RWPE2 (cell line): ENCODE data around the gene NXPE1.

Experiments used
- ATAC-seq: fragments of 200-7000 bp; cut with Tn5 transposase; 3 replicates; pipeline ENCODE4 v1.9.1; 2021; ENCODE audit warnings: low read depth
- DNase-seq: peaks from one replicate; pipeline ENCODE4 v3.0.0-alpha.2; 2020; ENCODE audit warnings: low spot score
- H3K27ac ChIP-seq: fragments of 450-650 bp; 2 replicates; pipeline ENCODE4 v1.5.1; 2017; ENCODE audit warnings: mild to moderate bottlenecking; ENCODE audit not compliant: poor library complexity, severe bottlenecking
- H3K27me3 ChIP-seq: fragments of 250-450 bp; sonication (Bioruptor Pico); 2 replicates; pipeline ENCODE4 v1.5.1; 2021; ENCODE audit warnings: mild to moderate bottlenecking, moderate library complexity; ENCODE audit not compliant: insufficient read depth, poor library complexity, severe bottlenecking
- H3K36me3 ChIP-seq: fragments of 250-450 bp; sonication (Bioruptor Pico); 2 replicates; pipeline ENCODE4 v1.5.1; 2020; ENCODE audit warnings: low read depth, mild to moderate bottlenecking, moderate library complexity
- H3K4me1 ChIP-seq: fragments of 250-450 bp; sonication (Bioruptor Pico); 2 replicates; pipeline ENCODE4 v1.5.1; 2021; ENCODE audit warnings: mild to moderate bottlenecking, moderate library complexity; ENCODE audit not compliant: insufficient read depth, poor library complexity, severe bottlenecking
- H3K4me3 ChIP-seq: fragments of 250-450 bp; sonication (Bioruptor Pico); 2 replicates; pipeline ENCODE4 v1.5.1; 2021; ENCODE audit warnings: mild to moderate bottlenecking, moderate library complexity; ENCODE audit not compliant: severe bottlenecking
- H3K9me3 ChIP-seq: fragments of 250-450 bp; sonication (Bioruptor Pico); 2 replicates; pipeline ENCODE4 v1.5.1; 2021; ENCODE audit warnings: mild to moderate bottlenecking, moderate library complexity; ENCODE audit not compliant: severe bottlenecking
- CTCF ChIP-seq: fragments of 450-650 bp; IDR thresholded peaks from one replicate; pipeline ENCODE4 v1.5.1; 2017; ENCODE audit warnings: mild to moderate bottlenecking, moderate library complexity; ENCODE audit not compliant: poor library complexity, severe bottlenecking

Gene NXPE1

GRCh38 chr11:114598461-114598860 is 38.8 kb upstream of the NXPE1 start:
- DNase-seq (no peak), ATAC-seq (no peak)
- Histone ChIP-seq H3K27me3 (no peaks in the 10 kb centered on the region), H3K27ac (no peak overlapping the region), H3K4me3 (no peak overlapping the region), H3K9me3 (no peaks in the 10 kb centered on the region), H3K4me1 (no peaks in the 10 kb centered on the region), H3K36me3 (no peaks in the 10 kb centered on the region)
- no peak for TF ChIP-seq CTCF

- Histone ChIP-seq H3K27ac (no peak overlapping the region), H3K4me3 (no peak overlapping the region), H3K9me3 (no peaks in the 10 kb centered on the region), H3K27me3 (no peaks in the 10 kb centered on the region), H3K36me3 (no peaks in the 10 kb centered on the region), H3K4me1 (no peaks in the 10 kb centered on the region)
- ATAC-seq (no peak), DNase-seq (no peak)
- TF ChIP-seq CTCF: no peak
These were observed 36.7 kb upstream of the NXPE1 start for GRCh38 chr11:114596175-114596919.

GRCh38 chr11:114595571-114595970 is 35.9 kb upstream of the NXPE1 start, which contains the start of gene NXPE4:
Gene NXPE4, minus strand, starts transcription at chr11:114595786. Its CDS starts 1,027 bp downstream, at chr11:114594759.
- no peak for TF ChIP-seq CTCF
- H3K9me3 ChIP-seq: no peaks in the 10 kb centered on the region
- no peak within 1 kb of the TSS for H3K4me3 ChIP-seq
- DNase-seq: no peak
- no peak within 1 kb of the TSS for H3K27ac ChIP-seq
- no peaks in the 10 kb centered on the region for H3K36me3 ChIP-seq
- no peaks in the 10 kb centered on the region for H3K27me3 ChIP-seq
- no peaks in the 10 kb centered on the region for H3K4me1 ChIP-seq
- ATAC-seq: no peak

- Histone ChIP-seq H3K9me3 (no peaks in the 10 kb centered on the region), H3K36me3 (no peaks in the 10 kb centered on the region), H3K27ac (no peak overlapping the region), H3K27me3 (no peaks in the 10 kb centered on the region), H3K4me1 (no peaks in the 10 kb centered on the region), H3K4me3 (no peak overlapping the region)
- DNase-seq (no peak), ATAC-seq (no peak)
- TF ChIP-seq CTCF: no peak
These were observed 35.0 kb upstream of the NXPE1 start for GRCh38 chr11:114594703-114595102.

DNA sequence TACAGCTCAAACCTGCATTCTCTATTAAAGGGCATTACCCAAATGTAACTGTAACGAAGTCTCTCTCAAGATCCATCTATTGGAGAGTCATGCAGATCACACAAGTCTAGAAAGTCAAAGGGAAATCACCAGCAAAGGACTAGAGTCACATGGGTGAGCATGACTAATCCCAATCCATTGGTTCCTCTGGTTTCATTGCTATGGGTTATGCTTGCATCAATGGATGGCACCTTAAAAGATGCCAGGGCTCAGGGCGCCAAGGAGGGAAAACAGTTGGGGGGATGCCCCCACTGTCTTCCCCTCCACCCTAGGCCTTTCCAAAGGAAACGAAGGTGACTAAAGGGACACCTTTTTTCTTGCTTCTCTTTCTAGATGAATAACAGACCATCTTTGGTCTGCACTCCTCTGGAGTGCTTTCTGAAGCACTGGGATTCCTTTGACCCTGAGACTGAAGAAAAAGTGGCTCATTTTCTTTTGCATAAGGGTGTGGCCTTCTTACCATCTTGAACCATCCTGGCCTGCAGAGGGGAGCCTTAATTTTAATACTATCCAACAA is 27.8 kb upstream of the NXPE1 start:
- ATAC-seq (no peak), DNase-seq (no peak)
- no peak overlapping the region for H3K27ac ChIP-seq
- TF ChIP-seq CTCF: no peak
- H3K36me3 ChIP-seq: no peaks in the 10 kb centered on the region
- no peaks in the 10 kb centered on the region for H3K4me1 ChIP-seq
- H3K4me3 ChIP-seq: no peak overlapping the region
- H3K9me3 ChIP-seq: peaks cover 2% of the 10 kb centered on the region
- no peaks in the 10 kb centered on the region for H3K27me3 ChIP-seq
